AG09309 (cell line): ENCODE measurements around the gene CPPED1.

Experiments used
- DNase-seq: peaks from one replicate; pipeline ENCODE4 v3.0.0-alpha.2; 2010; ENCODE audit warnings: low read depth
- H3K4me3 ChIP-seq: 2 replicates; pipeline ENCODE4 v1.5.1; 2011; ENCODE audit warnings: mild to moderate bottlenecking, low read depth, low read length, moderate library complexity; ENCODE audit not compliant: control insufficient read depth
- CTCF ChIP-seq: IDR thresholded peaks from 2 replicates; pipeline ENCODE4 v1.5.1; 2011; ENCODE audit warnings: mild to moderate bottlenecking, low read depth, low read length, inconsistent platforms; ENCODE audit not compliant: insufficient read depth, control insufficient read depth; ENCODE audit errors: missing control alignments

The CPPED1 gene

GRCh38 chr16:12679660-12680272 is 123.9 kb downstream of the CPPED1 start:
- no peak for DNase-seq
- H3K4me3 ChIP-seq: no peak overlapping the region
- TF ChIP-seq CTCF: no peak

- no peak overlapping the region for H3K4me3 ChIP-seq
- DNase-seq: no peak
- TF ChIP-seq CTCF: no peak
Observed at GRCh38 chr16:12678983-12679382, 124.7 kb downstream of the CPPED1 start.

- no peak for TF ChIP-seq CTCF
- no peak overlapping the region for H3K4me3 ChIP-seq
- DNase-seq: no peak
Observed at GRCh38 chr16:12677502-12677901, 126.2 kb downstream of the CPPED1 start.

- no peak for TF ChIP-seq CTCF
- peak; percentile 18 for DNase-seq
- H3K4me3 ChIP-seq: no peak overlapping the region
Observed at GRCh38 chr16:12675852-12676251, 127.8 kb downstream of the CPPED1 start.

GRCh38 chr16:12675046-12675445 is 128.6 kb downstream of the CPPED1 start:
- no peak overlapping the region for H3K4me3 ChIP-seq
- no peak for TF ChIP-seq CTCF
- no peak for DNase-seq

- TF ChIP-seq CTCF: no peak
- DNase-seq: no peak
- H3K4me3 ChIP-seq: no peak overlapping the region
Observed at GRCh38 chr16:12674524-12674923, 129.2 kb downstream of the CPPED1 start.

- H3K4me3 ChIP-seq: no peak overlapping the region
- no peak for DNase-seq
- TF ChIP-seq CTCF: no peak
Observed at GRCh38 chr16:12674071-12674470, 129.6 kb downstream of the CPPED1 start.
